Astrocyte (in vitro differentiated cells and primary cell): ENCODE results near the gene LAMA3. TPM values are rescaled to one million over a fixed set of nuclear protein-coding genes. Genes with fewer than 3 reads are reported as not detected.

Source experiments
- DNase-seq: peaks from one replicate; pipeline ENCODE4 v3.0.0-alpha.2; 2010; ENCODE audit warnings: low read depth
- FAIRE-seq: peaks from 2 replicates; lab custom pipeline; 2011; peaks lifted over from hg19 to GRCh38; lab: Jason Lieb, UNC
- H2AFZ ChIP-seq: 2 replicates; pipeline ENCODE4 v1.6.0; 2012; ENCODE audit warnings: low read depth, low read length, inconsistent platforms
- H3K27ac ChIP-seq: 2 replicates; pipeline ENCODE4 v1.5.1; 2011; ENCODE audit warnings: low read depth, low read length, inconsistent platforms
- H3K27me3 ChIP-seq: 2 replicates; pipeline ENCODE4 v1.6.0; 2011; ENCODE audit warnings: low read length, inconsistent platforms; ENCODE audit not compliant: insufficient read depth
- H3K36me3 ChIP-seq: 2 replicates; pipeline ENCODE4 v1.5.1; 2011; ENCODE audit warnings: low read length, inconsistent platforms; ENCODE audit not compliant: insufficient read depth
- H3K4me1 ChIP-seq: 2 replicates; pipeline ENCODE4 v1.5.1; 2011; ENCODE audit warnings: low read length, inconsistent platforms; ENCODE audit not compliant: insufficient read depth
- H3K4me2 ChIP-seq: 2 replicates; pipeline ENCODE4 v1.6.0; 2012; ENCODE audit warnings: low read length, inconsistent platforms
- H3K4me3 ChIP-seq: 2 replicates; pipeline ENCODE4 v1.5.1; 2011; ENCODE audit warnings: low read depth, mild to moderate bottlenecking, low read length, inconsistent platforms; ENCODE audit not compliant: insufficient read depth
- H3K79me2 ChIP-seq: 2 replicates; pipeline ENCODE4 v1.6.0; 2012; ENCODE audit warnings: mild to moderate bottlenecking, low read length, inconsistent platforms; ENCODE audit not compliant: insufficient read depth
- H3K9ac ChIP-seq: 2 replicates; pipeline ENCODE4 v1.6.0; 2012; ENCODE audit warnings: mild to moderate bottlenecking, low read length, inconsistent platforms
- H3K9me3 ChIP-seq: 2 replicates; pipeline ENCODE4 v1.5.1; 2012; ENCODE audit warnings: low read depth, mild to moderate bottlenecking, low read length, inconsistent platforms; ENCODE audit not compliant: insufficient read depth
- H4K20me1 ChIP-seq: 2 replicates; pipeline ENCODE4 v1.6.0; 2012; ENCODE audit warnings: low read length, inconsistent platforms; ENCODE audit not compliant: insufficient read depth
- H3K27ac Mint-ChIP-seq: one replicate; pipeline ENCODE4 v1.8.0; 2021; ENCODE audit warnings: mild to moderate bottlenecking, mixed read lengths; ENCODE audit not compliant: unreplicated experiment
- H3K27me3 Mint-ChIP-seq: one replicate; pipeline ENCODE4 v1.8.0; 2021; ENCODE audit warnings: low read depth, mixed read lengths; ENCODE audit not compliant: unreplicated experiment
- H3K36me3 Mint-ChIP-seq: one replicate; pipeline ENCODE4 v1.8.0; 2021; ENCODE audit warnings: low read depth, mixed read lengths; ENCODE audit not compliant: unreplicated experiment
- H3K4me1 Mint-ChIP-seq: one replicate; pipeline ENCODE4 v1.8.0; 2021; ENCODE audit warnings: low read depth, mixed read lengths; ENCODE audit not compliant: unreplicated experiment
- H3K4me3 Mint-ChIP-seq: one replicate; pipeline ENCODE4 v1.8.0; 2021; ENCODE audit warnings: mild to moderate bottlenecking, moderate library complexity, mixed read lengths; ENCODE audit not compliant: unreplicated experiment
- H3K9me3 Mint-ChIP-seq: one replicate; pipeline ENCODE4 v1.8.0; 2021; ENCODE audit warnings: mild to moderate bottlenecking, mixed read lengths; ENCODE audit not compliant: unreplicated experiment
- EZH2 ChIP-seq: IDR thresholded peaks from 2 replicates; pipeline ENCODE4 v1.6.1; 2012; ENCODE audit warnings: mild to moderate bottlenecking, low read length, inconsistent platforms; ENCODE audit not compliant: insufficient read depth
- total RNA-seq: library from RNA; stranded (reverse); gene quantifications from 2 replicates; pipeline ENCODE4 v1.2.1, GENCODE V29; 2021
- TF ChIP-seq, protein P1 (sequence below): IDR thresholded peaks from 2 replicates; pipeline ENCODE4 v1.5.1; 2011; ENCODE audit warnings: low read depth, mild to moderate bottlenecking, inconsistent platforms, low read length, moderate library complexity; ENCODE audit not compliant: insufficient read depth

LAMA3 gene
- total RNA-seq, 1 donor from 2014 or later: 0.86 TPM

DNA sequence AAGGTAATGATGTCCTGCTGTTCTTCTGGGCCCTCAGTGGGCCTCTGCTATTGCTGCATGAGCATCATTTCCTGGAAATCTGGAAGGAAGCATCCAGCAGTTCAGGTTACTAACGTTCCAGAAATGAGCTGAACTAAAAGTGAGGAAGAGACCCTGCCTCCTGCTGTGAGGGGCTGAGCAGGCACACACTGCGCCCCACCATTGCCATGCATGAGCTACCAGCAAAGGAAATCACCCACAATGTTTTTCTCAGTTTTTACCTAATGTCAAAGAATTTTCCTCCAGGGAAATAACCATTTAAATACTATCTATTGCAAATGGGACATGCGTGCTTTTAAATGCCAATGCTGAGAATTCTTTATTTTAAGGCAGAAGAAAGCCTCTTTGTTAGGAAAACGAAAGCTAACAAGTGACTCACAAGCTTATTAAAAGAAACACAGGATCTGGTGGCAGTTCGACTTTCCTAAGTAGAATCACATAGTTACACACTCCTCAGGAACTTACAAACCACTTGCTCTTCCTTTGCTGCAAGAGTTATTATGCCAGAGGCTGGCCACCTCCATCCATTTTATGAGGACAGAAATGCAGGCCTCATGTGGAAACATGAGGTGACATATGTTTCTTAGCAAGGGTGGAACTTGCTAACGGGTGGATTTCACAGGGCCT, 172.7 kb downstream of the LAMA3 start:
- peaks cover 28% of the 10 kb centered on the region for H3K4me1 ChIP-seq
- H3K4me2 ChIP-seq: peak overlapping the region; percentile 63
- Mint-ChIP-seq H3K4me1 (peaks cover 28% of the 10 kb centered on the region), H3K4me3 (no peak overlapping the region), H3K9me3 (no peaks in the 10 kb centered on the region), H3K27ac (peak overlapping the region; percentile 98), H3K27me3 (no peaks in the 10 kb centered on the region), H3K36me3 (no peaks in the 10 kb centered on the region)
- H3K9me3 ChIP-seq: no peaks in the 10 kb centered on the region
- no peaks in the 10 kb centered on the region for H3K36me3 ChIP-seq
- no peak overlapping the region for H3K4me3 ChIP-seq
- H3K9ac ChIP-seq: peak overlapping the region; percentile 51
- H3K27ac ChIP-seq: peak overlapping the region; percentile 80
- H3K79me2 ChIP-seq: no peaks in the 10 kb centered on the region
- FAIRE-seq: peak; percentile 54
- H4K20me1 ChIP-seq: no peaks in the 10 kb centered on the region
- no peak for TF ChIP-seq EZH2
- TF ChIP-seq, protein P1, sequence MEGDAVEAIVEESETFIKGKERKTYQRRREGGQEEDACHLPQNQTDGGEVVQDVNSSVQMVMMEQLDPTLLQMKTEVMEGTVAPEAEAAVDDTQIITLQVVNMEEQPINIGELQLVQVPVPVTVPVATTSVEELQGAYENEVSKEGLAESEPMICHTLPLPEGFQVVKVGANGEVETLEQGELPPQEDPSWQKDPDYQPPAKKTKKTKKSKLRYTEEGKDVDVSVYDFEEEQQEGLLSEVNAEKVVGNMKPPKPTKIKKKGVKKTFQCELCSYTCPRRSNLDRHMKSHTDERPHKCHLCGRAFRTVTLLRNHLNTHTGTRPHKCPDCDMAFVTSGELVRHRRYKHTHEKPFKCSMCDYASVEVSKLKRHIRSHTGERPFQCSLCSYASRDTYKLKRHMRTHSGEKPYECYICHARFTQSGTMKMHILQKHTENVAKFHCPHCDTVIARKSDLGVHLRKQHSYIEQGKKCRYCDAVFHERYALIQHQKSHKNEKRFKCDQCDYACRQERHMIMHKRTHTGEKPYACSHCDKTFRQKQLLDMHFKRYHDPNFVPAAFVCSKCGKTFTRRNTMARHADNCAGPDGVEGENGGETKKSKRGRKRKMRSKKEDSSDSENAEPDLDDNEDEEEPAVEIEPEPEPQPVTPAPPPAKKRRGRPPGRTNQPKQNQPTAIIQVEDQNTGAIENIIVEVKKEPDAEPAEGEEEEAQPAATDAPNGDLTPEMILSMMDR: no peak
- H3K27me3 ChIP-seq: no peaks in the 10 kb centered on the region
- H2AFZ ChIP-seq: peak overlapping the region; percentile 53
- peak; percentile 95 for DNase-seq

DNA sequence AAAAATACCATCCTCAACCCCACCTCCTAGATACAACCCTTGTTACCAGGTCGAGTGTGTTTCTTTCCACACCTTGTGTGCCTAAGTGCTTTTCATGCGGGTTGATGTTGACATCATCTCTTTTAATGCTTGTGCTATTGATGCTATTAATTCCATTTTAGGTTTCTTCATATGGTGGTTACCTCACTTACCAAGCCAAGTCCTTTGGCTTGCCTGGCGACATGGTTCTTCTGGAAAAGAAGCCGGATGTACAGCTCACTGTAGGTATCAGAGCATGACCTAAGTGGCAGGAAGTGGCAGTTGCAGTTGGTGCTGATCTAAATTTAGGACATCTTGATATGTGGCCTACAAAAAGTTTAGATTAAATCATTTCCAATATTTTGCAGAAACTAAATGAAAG, 175.4 kb downstream of the LAMA3 start:
- no peaks in the 10 kb centered on the region for H3K79me2 ChIP-seq
- H3K4me3 ChIP-seq: no peak overlapping the region
- H3K9me3 Mint-ChIP-seq: no peaks in the 10 kb centered on the region
- H3K9me3 ChIP-seq: no peaks in the 10 kb centered on the region
- FAIRE-seq (no peak), DNase-seq (no peak)
- no peaks in the 10 kb centered on the region for H3K27me3 Mint-ChIP-seq
- no peak overlapping the region for H3K27ac ChIP-seq
- H3K27ac Mint-ChIP-seq: peak overlapping the region; percentile 34
- H2AFZ ChIP-seq: no peak overlapping the region
- H3K4me3 Mint-ChIP-seq: no peak overlapping the region
- H3K4me1 ChIP-seq: peaks cover 15% of the 10 kb centered on the region
- peaks cover 19% of the 10 kb centered on the region for H3K4me1 Mint-ChIP-seq
- no peaks in the 10 kb centered on the region for H3K36me3 ChIP-seq
- no peaks in the 10 kb centered on the region for H3K36me3 Mint-ChIP-seq
- no peak for TF ChIP-seq EZH2
- TF ChIP-seq, protein P1: no peak
- H3K9ac ChIP-seq: no peak overlapping the region
- H4K20me1 ChIP-seq: no peaks in the 10 kb centered on the region
- no peaks in the 10 kb centered on the region for H3K27me3 ChIP-seq
- H3K4me2 ChIP-seq: no peak overlapping the region

DNA sequence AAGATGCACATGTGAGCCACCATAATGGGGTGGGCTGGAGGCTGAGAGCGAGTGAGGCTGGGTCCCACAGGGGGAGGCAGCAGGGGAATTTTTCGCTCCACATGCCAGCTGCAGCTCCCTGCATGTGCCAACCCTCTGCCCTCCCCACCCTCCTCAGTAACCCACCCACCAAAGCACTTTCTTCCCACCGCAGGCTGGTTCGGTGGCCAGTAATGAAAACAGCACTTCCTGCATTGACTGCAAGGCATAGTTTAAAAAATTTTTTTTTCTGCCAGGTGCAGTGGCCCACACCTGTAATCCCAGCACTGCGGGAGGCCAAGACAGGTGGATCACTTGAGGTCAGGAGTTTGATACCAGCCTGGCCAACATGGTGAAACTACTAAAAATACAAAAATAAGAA, 177.8 kb downstream of the LAMA3 start:
- FAIRE-seq: no peak
- no peak overlapping the region for H3K27ac ChIP-seq
- Mint-ChIP-seq H3K27ac (no peak overlapping the region), H3K27me3 (no peaks in the 10 kb centered on the region), H3K36me3 (no peaks in the 10 kb centered on the region), H3K4me1 (peaks cover 19% of the 10 kb centered on the region), H3K4me3 (no peak overlapping the region), H3K9me3 (no peaks in the 10 kb centered on the region)
- TF ChIP-seq, protein P1: no peak
- TF ChIP-seq EZH2: no peak
- peaks cover 13% of the 10 kb centered on the region for H3K4me1 ChIP-seq
- H3K36me3 ChIP-seq: no peaks in the 10 kb centered on the region
- no peaks in the 10 kb centered on the region for H3K79me2 ChIP-seq
- DNase-seq: no peak
- H3K27me3 ChIP-seq: no peaks in the 10 kb centered on the region
- no peaks in the 10 kb centered on the region for H3K9me3 ChIP-seq
- H3K4me2 ChIP-seq: no peak overlapping the region
- no peak overlapping the region for H3K4me3 ChIP-seq
- H2AFZ ChIP-seq: no peak overlapping the region
- H4K20me1 ChIP-seq: no peaks in the 10 kb centered on the region
- no peak overlapping the region for H3K9ac ChIP-seq
